ENCODE measurements around the gene CHTF8. TPM values are rescaled to one million over a fixed set of nuclear protein-coding genes. Genes with fewer than 3 reads are reported as not detected.

Gene CHTF8
- total and polyA plus RNA-seq, 10 of the 15 experiments (the other 5 are each of a cell fraction or from before 2014, with no cell fraction given), result 18.5 to 159 (median 102) TPM

GRCh38 chr16:69095193-69095592 lies 37.2 kb downstream of the CHTF8 start:
- no peaks in the 10 kb centered on the region for H3K27me3 ChIP-seq (replicated peaks in 1 of 2; ENCODE audit: control insufficient read depth in 2 of 2, insufficient read depth in 2 of 2, low read length in 1 of 2)
- no peaks in the 10 kb centered on the region for H4K20me1 ChIP-seq (ENCODE audit: control insufficient read depth, insufficient read depth)
- in situ Hi-C loops (cut with MboI) (no loop called here), intact Hi-C loops (cut with micrococcal nuclease; ENCODE audit: unreplicated experiment) (no loop called here)
- H3K9ac ChIP-seq (ENCODE audit: control insufficient read depth, insufficient read depth, low read length), result no peak overlapping the region
- BruUV-seq (replicated peaks), result no TSS peak
- RAD21 ChIA-PET (ENCODE audit: unreplicated experiment), result no interaction called here
- CTCF ChIA-PET, result interaction anchor here (0.6 to 0.7 kb wide), 2 partner anchors 30 to 230 kb away, joined by 3 to 5 read pairs; no protein-coding TSS in a partner anchor
- SMC1A ChIA-PET (ENCODE audit: uncharacterized antibody, unreplicated experiment), result interaction anchor here (1.4 kb wide), 1 partner anchor 43 kb away, joined by 4 read pairs; no protein-coding TSS in a partner anchor
- no peak overlapping the region for H3K4me2 ChIP-seq (ENCODE audit: control insufficient read depth, insufficient read depth)
- H3K4me1 ChIP-seq (ENCODE audit: control insufficient read depth, insufficient read depth, low read length), result no peaks in the 10 kb centered on the region; the same call in 1 of the 2 replicates
- no peak overlapping the region for H2AFZ ChIP-seq (ENCODE audit: control insufficient read depth, low read depth, low read length)
- no peaks in the 10 kb centered on the region for H3K36me3 ChIP-seq (ENCODE audit: control insufficient read depth in 2 of 2, insufficient read depth in 2 of 2, low read length in 1 of 2)
- no peak for TF ChIP-seq NR2C1 (IDR thresholded peaks at IDR 0.05)
- TF ChIP-seq YBX1 (IDR thresholded peaks at IDR 0.05), result no peak
- TF ChIP-seq EGR1 (IDR thresholded peaks at IDR 0.05; ENCODE audit: borderline replicate concordance in 1 of 2, low read depth in 2 of 2, low read length in 2 of 2), result no peak
- no peak for TF ChIP-seq SMAD1 (IDR thresholded peaks at IDR 0.05; ENCODE audit: low read depth, partially characterized antibody)
- no peak for TF ChIP-seq MYB (IDR thresholded peaks at IDR 0.05; ENCODE audit: borderline replicate concordance, low read depth, low read length)
- TF ChIP-seq ZNF622 (IDR thresholded peaks at IDR 0.05), result no peak
- TF ChIP-seq DPF2 (IDR thresholded peaks at IDR 0.05), result no peak
- no peak for TF ChIP-seq ATF7 (IDR thresholded peaks at IDR 0.05; ENCODE audit: low read depth)
- no peak for TF ChIP-seq RELA (IDR thresholded peaks at IDR 0.05; ENCODE audit: borderline replicate concordance, partially characterized antibody)
- POLR2A ChIA-PET, result interaction anchor here (0.6 to 0.7 kb wide), 2 partner anchors 53 to 266 kb away, joined by 3 to 4 read pairs; no protein-coding TSS in a partner anchor
- H3K9me3 ChIP-seq (replicated peaks; ENCODE audit: control insufficient read depth, insufficient read depth, low read length), result no peaks in the 10 kb centered on the region
- ATAC-seq, result no peak
- no peak overlapping the region for H3K4me3 ChIP-seq
- WGBS (ENCODE audit: insufficient coverage, insufficient replicate concordance, low lambda C conversion rate, missing lambda C conversion rate), result 85% methylated on average over 6 of the region's 6 CpGs
- DNase-seq (ENCODE audit: low read depth, low spot score), result no peak
- no peak for FAIRE-seq
- no peak overlapping the region for H3K27ac ChIP-seq (ENCODE audit: control insufficient read depth, insufficient read depth)
- no peaks in the 10 kb centered on the region for H3K79me2 ChIP-seq (ENCODE audit: control insufficient read depth, insufficient read depth, low read length)

All from GM12878 (cell line).